ENCODE data around the gene IRGC.
A peak's percentile ranks its signal among the peaks of the same experiment; 100 is the strongest.

IRGC gene

GRCh38 chr19:43729919-43730318, 14.0 kb downstream of the IRGC start:
- no peak overlapping the region for H3K14ac ChIP-seq (ENCODE audit: low read length in 2 of 2)
- 86% methylated on average over 4 of the region's 5 CpGs for WGBS
- peaks cover 4% of the 10 kb centered on the region for H3K79me1 ChIP-seq (replicated peaks; ENCODE audit: low read length, poor library complexity, severe bottlenecking)
- H3K9ac ChIP-seq (ENCODE audit: low read length), result no peak overlapping the region
- H3K27ac ChIP-seq (ENCODE audit: low read length, poor library complexity, severe bottlenecking), result no peak overlapping the region
- H2BK15ac ChIP-seq (ENCODE audit: low read depth, poor library complexity, severe bottlenecking), result no peak overlapping the region
- no peak overlapping the region for H3K18ac ChIP-seq (ENCODE audit: low read depth in 1 of 2, low read length in 2 of 2)
- H3K4me3 ChIP-seq (ENCODE audit: insufficient read depth in 1 of 2, low read depth in 1 of 2, low read length in 2 of 2), result no peak overlapping the region
- no peak overlapping the region for H2AK5ac ChIP-seq (ENCODE audit: low read length, severe bottlenecking)
- H3K9me3 ChIP-seq (ENCODE audit: control insufficient read depth, low read length), result no peaks in the 10 kb centered on the region
- H2BK5ac ChIP-seq (ENCODE audit: low read depth, low read length, poor library complexity, severe bottlenecking), result no peak overlapping the region
- H4K91ac ChIP-seq (ENCODE audit: low read length), result no peak overlapping the region
- H3K4me2 ChIP-seq (ENCODE audit: low read length, poor library complexity, severe bottlenecking), result no peak overlapping the region
- no peak overlapping the region for H2AFZ ChIP-seq (ENCODE audit: low read depth, low read length)
- no peak overlapping the region for H4K8ac ChIP-seq (ENCODE audit: low read length)
- no peak overlapping the region for H2BK120ac ChIP-seq (ENCODE audit: low read depth, low read length)
- no peaks in the 10 kb centered on the region for H3K27me3 ChIP-seq (ENCODE audit: control insufficient read depth in 1 of 2, insufficient read depth in 1 of 2, low read length in 2 of 2)
- H3K36me3 ChIP-seq (ENCODE audit: control insufficient read depth in 1 of 2, insufficient read depth in 2 of 2, low read depth in 1 of 2, low read length in 2 of 2), result peaks cover 68 to 75% of the 10 kb centered on the region in 2 experiments
- no peak overlapping the region for H3K4ac ChIP-seq (ENCODE audit: low read depth in 1 of 2, low read length in 2 of 2)
- no peak overlapping the region for H3K23ac ChIP-seq (ENCODE audit: low read length in 2 of 2)
- H2BK12ac ChIP-seq (ENCODE audit: low read length in 2 of 2), result no peak overlapping the region
- no peak for DNase-seq
- peaks cover 15% of the 10 kb centered on the region for H3K4me1 ChIP-seq (ENCODE audit: control insufficient read depth, insufficient read depth, low read depth, low read length)

GRCh38 chr19:43731346-43731745, 15.5 kb downstream of the IRGC start:
- no peak overlapping the region for H3K14ac ChIP-seq (ENCODE audit: low read length in 2 of 2)
- no peak overlapping the region for H3K4ac ChIP-seq (ENCODE audit: low read depth in 1 of 2, low read length in 2 of 2)
- H3K27ac ChIP-seq (ENCODE audit: low read length, poor library complexity, severe bottlenecking), result peak overlapping the region; percentile 17
- H3K18ac ChIP-seq (ENCODE audit: low read depth in 1 of 2, low read length in 2 of 2), result no peak overlapping the region
- H3K36me3 ChIP-seq (ENCODE audit: control insufficient read depth in 1 of 2, insufficient read depth in 2 of 2, low read depth in 1 of 2, low read length in 2 of 2), result peaks cover 70 to 86% of the 10 kb centered on the region in 2 experiments
- no peak overlapping the region for H2BK120ac ChIP-seq (ENCODE audit: low read depth, low read length)
- H2AFZ ChIP-seq (ENCODE audit: low read depth, low read length), result no peak overlapping the region
- H3K4me2 ChIP-seq (ENCODE audit: low read length, poor library complexity, severe bottlenecking), result no peak overlapping the region
- no peak overlapping the region for H3K9ac ChIP-seq (ENCODE audit: low read length)
- H3K9me3 ChIP-seq (ENCODE audit: control insufficient read depth, low read length), result no peaks in the 10 kb centered on the region
- no peak overlapping the region for H2BK12ac ChIP-seq (ENCODE audit: low read length in 2 of 2)
- H4K91ac ChIP-seq (ENCODE audit: low read length), result no peak overlapping the region
- no peak for DNase-seq
- no peak overlapping the region for H3K4me3 ChIP-seq (ENCODE audit: insufficient read depth in 1 of 2, low read depth in 1 of 2, low read length in 2 of 2)
- H3K4me1 ChIP-seq (ENCODE audit: control insufficient read depth, insufficient read depth, low read depth, low read length), result peaks cover 18% of the 10 kb centered on the region
- WGBS, result 95% methylated on average over 14 of the region's 14 CpGs
- H3K23ac ChIP-seq (ENCODE audit: low read length in 2 of 2), result no peak overlapping the region
- H2AK5ac ChIP-seq (ENCODE audit: low read length, severe bottlenecking), result peak overlapping the region; percentile 24
- no peak overlapping the region for H2BK15ac ChIP-seq (ENCODE audit: low read depth, poor library complexity, severe bottlenecking)
- no peaks in the 10 kb centered on the region for H3K27me3 ChIP-seq (ENCODE audit: control insufficient read depth in 1 of 2, insufficient read depth in 1 of 2, low read length in 2 of 2)
- H2BK5ac ChIP-seq (ENCODE audit: low read depth, low read length, poor library complexity, severe bottlenecking), result no peak overlapping the region
- H4K8ac ChIP-seq (ENCODE audit: low read length), result no peak overlapping the region
- peaks cover 4% of the 10 kb centered on the region for H3K79me1 ChIP-seq (replicated peaks; ENCODE audit: low read length, poor library complexity, severe bottlenecking)

- H3K36me3 ChIP-seq (ENCODE audit: control insufficient read depth in 1 of 2, insufficient read depth in 2 of 2, low read depth in 1 of 2, low read length in 2 of 2), result peaks cover 74 to 92% of the 10 kb centered on the region in 2 experiments
- H2AFZ ChIP-seq (ENCODE audit: low read depth, low read length), result no peak overlapping the region
- H2BK120ac ChIP-seq (ENCODE audit: low read depth, low read length), result no peak overlapping the region
- no peak overlapping the region for H2BK5ac ChIP-seq (ENCODE audit: low read depth, low read length, poor library complexity, severe bottlenecking)
- H3K4me2 ChIP-seq (ENCODE audit: low read length, poor library complexity, severe bottlenecking), result no peak overlapping the region
- H3K9me3 ChIP-seq (ENCODE audit: control insufficient read depth, low read length), result no peaks in the 10 kb centered on the region
- H3K4me1 ChIP-seq (ENCODE audit: control insufficient read depth, insufficient read depth, low read depth, low read length), result peaks cover 23% of the 10 kb centered on the region
- no peak overlapping the region for H4K91ac ChIP-seq (ENCODE audit: low read length)
- no peak overlapping the region for H3K4me3 ChIP-seq (ENCODE audit: insufficient read depth in 1 of 2, low read depth in 1 of 2, low read length in 2 of 2)
- DNase-seq, result no peak
- no peak overlapping the region for H3K18ac ChIP-seq (ENCODE audit: low read depth in 1 of 2, low read length in 2 of 2)
- no peak overlapping the region for H2BK15ac ChIP-seq (ENCODE audit: low read depth, poor library complexity, severe bottlenecking)
- H3K79me1 ChIP-seq (replicated peaks; ENCODE audit: low read length, poor library complexity, severe bottlenecking), result peaks cover 4% of the 10 kb centered on the region
- H3K27ac ChIP-seq (ENCODE audit: low read length, poor library complexity, severe bottlenecking), result peak overlapping the region; percentile 17
- no peak overlapping the region for H4K8ac ChIP-seq (ENCODE audit: low read length)
- H3K9ac ChIP-seq (ENCODE audit: low read length), result no peak overlapping the region
- no peak overlapping the region for H3K4ac ChIP-seq (ENCODE audit: low read depth in 1 of 2, low read length in 2 of 2)
- H3K27me3 ChIP-seq (ENCODE audit: control insufficient read depth in 1 of 2, insufficient read depth in 1 of 2, low read length in 2 of 2), result no peaks in the 10 kb centered on the region
- WGBS, result 100% methylated on average over 1 of the region's 1 CpG
- no peak overlapping the region for H3K14ac ChIP-seq (ENCODE audit: low read length in 2 of 2)
- H2AK5ac ChIP-seq (ENCODE audit: low read length, severe bottlenecking), result peak overlapping the region; percentile 24
- H2BK12ac ChIP-seq (ENCODE audit: low read length in 2 of 2), result no peak overlapping the region
- H3K23ac ChIP-seq (ENCODE audit: low read length in 2 of 2), result no peak overlapping the region
These were observed 16.0 kb downstream of the IRGC start for GRCh38 chr19:43731846-43732245.

- H2BK12ac ChIP-seq (ENCODE audit: low read length in 2 of 2), result no peak overlapping the region
These were observed 19.1 kb downstream of the IRGC start for GRCh38 chr19:43735013-43735412.

More at GRCh38 chr19:43735013-43735412, 19.1 kb downstream of the IRGC start:
- Histone ChIP-seq H3K9ac (ENCODE audit: low read length) (no peak overlapping the region), H3K23ac (ENCODE audit: low read length in 2 of 2) (no peak overlapping the region), H3K4me3 (ENCODE audit: insufficient read depth in 1 of 2, low read depth in 1 of 2, low read length in 2 of 2) (no peak overlapping the region), H3K79me1 (replicated peaks; ENCODE audit: low read length, poor library complexity, severe bottlenecking) (peaks cover 11% of the 10 kb centered on the region), H4K91ac (ENCODE audit: low read length) (no peak overlapping the region), H4K8ac (ENCODE audit: low read length) (no peak overlapping the region), H2AK5ac (ENCODE audit: low read length, severe bottlenecking) (no peak overlapping the region), H3K4ac (ENCODE audit: low read depth in 1 of 2, low read length in 2 of 2) (no peak overlapping the region), H3K9me3 (ENCODE audit: control insufficient read depth, low read length) (no peaks in the 10 kb centered on the region), H3K4me1 (ENCODE audit: control insufficient read depth, insufficient read depth, low read depth, low read length) (peaks cover 21% of the 10 kb centered on the region), H2BK120ac (ENCODE audit: low read depth, low read length) (no peak overlapping the region), H3K36me3 (ENCODE audit: control insufficient read depth in 1 of 2, insufficient read depth in 2 of 2, low read depth in 1 of 2, low read length in 2 of 2) (peaks cover 68 to 94% of the 10 kb centered on the region in 2 experiments), H3K14ac (ENCODE audit: low read length in 2 of 2) (no peak overlapping the region), H3K4me2 (ENCODE audit: low read length, poor library complexity, severe bottlenecking) (no peak overlapping the region), H3K18ac (ENCODE audit: low read depth in 1 of 2, low read length in 2 of 2) (no peak overlapping the region), H3K27ac (ENCODE audit: low read length, poor library complexity, severe bottlenecking) (no peak overlapping the region), H2AFZ (ENCODE audit: low read depth, low read length) (no peak overlapping the region), H3K27me3 (ENCODE audit: control insufficient read depth in 1 of 2, insufficient read depth in 1 of 2, low read length in 2 of 2) (no peaks in the 10 kb centered on the region), H2BK5ac (ENCODE audit: low read depth, low read length, poor library complexity, severe bottlenecking) (no peak overlapping the region), H2BK15ac (ENCODE audit: low read depth, poor library complexity, severe bottlenecking) (no peak overlapping the region)
- 98% methylated on average over 6 of the region's 6 CpGs for WGBS
- DNase-seq, result no peak

Measured in mesenchymal stem cell (in vitro differentiated cells and primary cell).